ENCODE results near the gene SUSD3. TPM values are rescaled to one million over a fixed set of nuclear protein-coding genes. Genes with fewer than 3 reads are reported as not detected.

Gene SUSD3
- total and polyA plus RNA-seq, 4 experiments from 2014 or later = 58.3 to 199 (median 106) TPM

- Mint-ChIP-seq H3K27ac (peak overlapping the region in 6 of 7 donors; percentile 22 to 98 (median 71)), H3K36me3 (peaks cover 0 to 22% of the 10 kb centered on the region in 2 donors), H3K4me3 (peak overlapping the region in 6 of 8 donors; percentile 35 to 96 (median 88)), H3K9me3 (no peaks in the 10 kb centered on the region), H3K27me3 (no peaks in the 10 kb centered on the region), H3K4me1 (peaks cover 44 to 88% (median 63%) of the 10 kb centered on the region in 4 donors)
- Histone ChIP-seq H3K4me1 (ENCODE audit: insufficient read depth, low read length) (peaks cover 80% of the 10 kb centered on the region), H3K4me3 (ENCODE audit: low read length in 2 of 2) (no peak overlapping the region), H3K9me3 (ENCODE audit: control insufficient read depth in 1 of 2, low read length in 2 of 2) (no peaks in the 10 kb centered on the region), H3K27me3 (ENCODE audit: insufficient read depth, low read length) (no peaks in the 10 kb centered on the region), H3K27ac (ENCODE audit: low read depth, low read length) (peak overlapping the region; percentile 12), H3K36me3 (ENCODE audit: insufficient read depth, low read length) (no peaks in the 10 kb centered on the region)
- DNase-seq = no peak
- CTCF ChIA-PET (ENCODE audit: partially characterized antibody) = interaction anchor here (1.6 to 2.3 kb wide), 3 partner anchors 11 to 24 kb away, joined by 4 to 6 read pairs (median 4); no protein-coding TSS in a partner anchor
- POLR2A ChIA-PET (ENCODE audit: partially characterized antibody) = interaction anchor here (0.8 to 1.8 kb wide), 8 partner anchors 10 to 167 kb away, joined by 3 to 7 read pairs (median 4); no protein-coding TSS in a partner anchor
- intact Hi-C loops (cut with micrococcal nuclease) = loop anchor here (5.0 to 10.0 kb wide), 3 partner anchors 69 to 434 kb away; partner anchors contain the start of genes FAM120A and FAM120AOS
Observed at GRCh38 chr9:93130861-93131481, 72.5 kb downstream of the SUSD3 start.

- H3K4me1 ChIP-seq (ENCODE audit: insufficient read depth, low read length) = peaks cover 72% of the 10 kb centered on the region
- H3K27ac ChIP-seq (ENCODE audit: low read depth, low read length) = peak overlapping the region; percentile 92
- POLR2A ChIA-PET (ENCODE audit: partially characterized antibody) = interaction anchor here (0.8 to 1.8 kb wide), 10 partner anchors 10 to 168 kb away, joined by 3 to 7 read pairs (median 3); no protein-coding TSS in a partner anchor
Observed at GRCh38 chr9:93131599-93132286, 73.2 kb downstream of the SUSD3 start.

GRCh38 chr9:93132287-93132927 is 73.9 kb downstream of the SUSD3 start:
- peak overlapping the region; percentile 53 to 98 (median 91) for H3K27ac Mint-ChIP-seq
- Histone ChIP-seq H3K4me3 (ENCODE audit: low read length in 2 of 2) (no peak overlapping the region), H3K27ac (ENCODE audit: low read depth, low read length) (peak overlapping the region; percentile 92), H3K36me3 (ENCODE audit: insufficient read depth, low read length) (no peaks in the 10 kb centered on the region), H3K27me3 (ENCODE audit: insufficient read depth, low read length) (no peaks in the 10 kb centered on the region), H3K4me1 (ENCODE audit: insufficient read depth, low read length) (peaks cover 65% of the 10 kb centered on the region), H3K9me3 (ENCODE audit: control insufficient read depth in 1 of 2, low read length in 2 of 2) (no peaks in the 10 kb centered on the region)
- peak overlapping the region; percentile 86 to 96 (median 89) for H3K4me3 Mint-ChIP-seq
- H3K4me1 Mint-ChIP-seq = peaks cover 31 to 79% (median 54%) of the 10 kb centered on the region in 4 donors
- peak in 1 of 5 donors; percentile 40 for DNase-seq
- no peaks in the 10 kb centered on the region for H3K27me3 Mint-ChIP-seq
- POLR2A ChIA-PET (ENCODE audit: partially characterized antibody) = interaction anchor here (1.0 to 3.0 kb wide), 8 partner anchors 9 to 167 kb away, joined by 3 to 58 read pairs (median 6); no protein-coding TSS in a partner anchor
- H3K9me3 Mint-ChIP-seq = no peaks in the 10 kb centered on the region
- intact Hi-C loops (cut with micrococcal nuclease) = loop anchor here (5.0 to 10.0 kb wide), 3 partner anchors 70 to 432 kb away; partner anchors contain the start of genes FAM120A and FAM120AOS
- CTCF ChIA-PET (ENCODE audit: partially characterized antibody) = interaction anchor here (1.8 kb wide), 1 partner anchor 24 kb away, joined by 4 read pairs; no protein-coding TSS in a partner anchor
- H3K36me3 Mint-ChIP-seq = peaks cover 0 to 18% of the 10 kb centered on the region in 2 donors

More at GRCh38 chr9:93131599-93132286, 73.2 kb downstream of the SUSD3 start:
- Histone ChIP-seq H3K27me3 (ENCODE audit: insufficient read depth, low read length) (no peaks in the 10 kb centered on the region), H3K4me3 (ENCODE audit: low read length in 2 of 2) (no peak overlapping the region), H3K36me3 (ENCODE audit: insufficient read depth, low read length) (no peaks in the 10 kb centered on the region), H3K9me3 (ENCODE audit: control insufficient read depth in 1 of 2, low read length in 2 of 2) (no peaks in the 10 kb centered on the region)
- intact Hi-C loops (cut with micrococcal nuclease) = loop anchor here (5.0 to 10.0 kb wide), 3 partner anchors 69 to 433 kb away; partner anchors contain the start of genes FAM120A and FAM120AOS
- Mint-ChIP-seq H3K36me3 (peaks cover 0 to 18% of the 10 kb centered on the region in 2 donors), H3K4me3 (peak overlapping the region; percentile 26 to 96 (median 88)), H3K27me3 (no peaks in the 10 kb centered on the region), H3K9me3 (no peaks in the 10 kb centered on the region), H3K4me1 (peaks cover 37 to 85% (median 60%) of the 10 kb centered on the region in 4 donors), H3K27ac (peak overlapping the region; percentile 53 to 98 (median 87))
- DNase-seq = peak in 1 of 5 donors; percentile 35
- CTCF ChIA-PET (ENCODE audit: partially characterized antibody) = interaction anchor here (1.6 to 2.3 kb wide), 3 partner anchors 12 to 25 kb away, joined by 4 to 6 read pairs (median 4); no protein-coding TSS in a partner anchor

- peak overlapping the region; percentile 20 to 82 for H3K4me3 ChIP-seq (ENCODE audit: low read length in 2 of 2)
- no peaks in the 10 kb centered on the region for H3K9me3 ChIP-seq (ENCODE audit: control insufficient read depth in 1 of 2, low read length in 2 of 2)
- H3K4me3 Mint-ChIP-seq = peak overlapping the region; percentile 86 to 96 (median 89)
- DNase-seq = peak in 1 of 5 donors; percentile 88
- H3K27me3 ChIP-seq (ENCODE audit: insufficient read depth, low read length) = no peaks in the 10 kb centered on the region
- peak overlapping the region; percentile 87 to 98 (median 93) for H3K27ac Mint-ChIP-seq
- intact Hi-C loops (cut with micrococcal nuclease) = loop anchor here (5.0 to 10.0 kb wide), 3 partner anchors 71 to 432 kb away; partner anchors contain the start of genes FAM120A and FAM120AOS
- peaks cover 0 to 18% of the 10 kb centered on the region in 2 donors for H3K36me3 Mint-ChIP-seq
- peaks cover 31 to 79% (median 54%) of the 10 kb centered on the region in 4 donors for H3K4me1 Mint-ChIP-seq
- H3K36me3 ChIP-seq (ENCODE audit: insufficient read depth, low read length) = no peaks in the 10 kb centered on the region
- CTCF ChIA-PET (ENCODE audit: partially characterized antibody) = interaction anchor here (0.9 to 1.7 kb wide), 2 partner anchors 9 to 24 kb away, joined by 3 to 12 read pairs; no protein-coding TSS in a partner anchor
- POLR2A ChIA-PET (ENCODE audit: partially characterized antibody) = interaction anchor here (0.6 to 3.0 kb wide), 21 partner anchors 7 to 169 kb away, joined by 3 to 58 read pairs (median 5); partner anchors contain the start of gene WNK2
- H3K4me1 ChIP-seq (ENCODE audit: insufficient read depth, low read length) = peaks cover 58% of the 10 kb centered on the region
- no peaks in the 10 kb centered on the region for H3K9me3 Mint-ChIP-seq
- peak overlapping the region; percentile 92 for H3K27ac ChIP-seq (ENCODE audit: low read depth, low read length)
- no peaks in the 10 kb centered on the region for H3K27me3 Mint-ChIP-seq
Observed at GRCh38 chr9:93132946-93133680, 74.6 kb downstream of the SUSD3 start.

GRCh38 chr9:93133681-93134014 is 75.1 kb downstream of the SUSD3 start:
- Mint-ChIP-seq H3K4me3 (peak overlapping the region; percentile 86 to 96 (median 89)), H3K27ac (peak overlapping the region; percentile 87 to 98 (median 93)), H3K36me3 (peaks cover 0 to 15% of the 10 kb centered on the region in 2 donors), H3K27me3 (no peaks in the 10 kb centered on the region), H3K4me1 (peaks cover 28 to 79% (median 53%) of the 10 kb centered on the region in 4 donors), H3K9me3 (no peaks in the 10 kb centered on the region)
- Histone ChIP-seq H3K36me3 (ENCODE audit: insufficient read depth, low read length) (no peaks in the 10 kb centered on the region), H3K4me1 (ENCODE audit: insufficient read depth, low read length) (peaks cover 53% of the 10 kb centered on the region), H3K9me3 (ENCODE audit: control insufficient read depth in 1 of 2, low read length in 2 of 2) (no peaks in the 10 kb centered on the region), H3K27me3 (ENCODE audit: insufficient read depth, low read length) (no peaks in the 10 kb centered on the region), H3K4me3 (ENCODE audit: low read length in 2 of 2) (peak overlapping the region; percentile 20 to 82), H3K27ac (ENCODE audit: low read depth, low read length) (peak overlapping the region; percentile 92)
- intact Hi-C loops (cut with micrococcal nuclease) = loop anchor here (1.0 to 10.0 kb wide), 5 partner anchors 11 to 431 kb away; partner anchors contain the start of genes CARD19, FAM120A and FAM120AOS
- DNase-seq = peak in 4 of 5 donors; percentile 40 to 60 (median 46)
- CTCF ChIA-PET (ENCODE audit: partially characterized antibody) = interaction anchor here (0.9 to 1.7 kb wide), 5 partner anchors 8 to 432 kb away, joined by 3 to 12 read pairs (median 4); no protein-coding TSS in a partner anchor
- POLR2A ChIA-PET (ENCODE audit: partially characterized antibody) = interaction anchor here (0.6 to 3.0 kb wide), 32 partner anchors 8 to 464 kb away, joined by 3 to 58 read pairs (median 4); partner anchors contain the start of genes CARD19, IPPK and WNK2
